ENCODE results near the gene NBAS. TPM values are rescaled to one million over a fixed set of nuclear protein-coding genes. Genes with fewer than 3 reads are reported as not detected.

The NBAS gene
- polyA plus RNA-seq, 2 of the 4 experiments (the other 2 are of a cell fraction) = 16.7 to 34.9 TPM

- TF ChIP-seq PBX3 (IDR thresholded peaks at IDR 0.05) (no peak), JUNB (IDR thresholded peaks at IDR 0.05) (no peak), TFCP2L1 (CRISPR knock-in tag; IDR thresholded peaks at IDR 0.05) (no peak)
Observed at GRCh38 chr2:15269043-15269442, 292.1 kb downstream of the NBAS start (continued).

GRCh38 chr2:15265889-15266288, 295.2 kb downstream of the NBAS start:
- WGBS (ENCODE audit: missing lambda C conversion rate) = 92% methylated on average over 3 of the region's 3 CpGs
- CTCF ChIA-PET = no interaction called here
- DNase-seq (ENCODE audit: low read depth in 1 of 2, low spot score in 1 of 2) = no peak
- FAIRE-seq = no peak
- Histone ChIP-seq H3K27ac (no peak overlapping the region), H3K9me3 (no peaks in the 10 kb centered on the region), H3K4me1 (no peaks in the 10 kb centered on the region), H3K4me2 (no peak overlapping the region), H3K4me3 (no peak overlapping the region)
- ATAC-seq = no peak
- POLR2A ChIA-PET = no interaction called here
- TF ChIP-seq HES2 (IDR thresholded peaks at IDR 0.05) = no peak
- TF ChIP-seq ZC3H11A (IDR thresholded peaks at IDR 0.05) = no peak
- TF ChIP-seq RCOR1 (IDR thresholded peaks at IDR 0.05; ENCODE audit: low read depth, low read length) = no peak
- TF ChIP-seq NPAS2 (CRISPR knock-in tag; IDR thresholded peaks at IDR 0.05; ENCODE audit: borderline replicate concordance) = no peak
- TF ChIP-seq EP300 (IDR thresholded peaks at IDR 0.05) = no peak
- no peak for TF ChIP-seq EHMT2 (IDR thresholded peaks at IDR 0.05; ENCODE audit: low read depth)
- no peak for TF ChIP-seq TFCP2L1 (CRISPR knock-in tag; IDR thresholded peaks at IDR 0.05)

GRCh38 chr2:15263976-15264685, 297.0 kb downstream of the NBAS start:
- POLR2A ChIA-PET = no interaction called here

GRCh38 chr2:15262792-15263191, 298.3 kb downstream of the NBAS start:
- H3K4me1 ChIP-seq = no peaks in the 10 kb centered on the region
- no peak for TF ChIP-seq TFCP2L1 (CRISPR knock-in tag; IDR thresholded peaks at IDR 0.05)
- TF ChIP-seq POLR2A (IDR thresholded peaks at IDR 0.05; ENCODE audit: low read length) = no peak
- TF ChIP-seq HMGXB4 (CRISPR knock-in tag; IDR thresholded peaks at IDR 0.05; ENCODE audit: borderline replicate concordance) = no peak
- TF ChIP-seq RNF2 (IDR thresholded peaks at IDR 0.05; ENCODE audit: borderline replicate concordance, low read depth) = no peak
- WGBS (ENCODE audit: missing lambda C conversion rate) = 88% methylated on average over 2 of the region's 2 CpGs
- H3K9me3 ChIP-seq = no peaks in the 10 kb centered on the region
- no peak overlapping the region for H3K4me2 ChIP-seq
- ATAC-seq (no peak), FAIRE-seq (no peak), DNase-seq (ENCODE audit: low read depth in 1 of 2, low spot score in 1 of 2) (no peak)
- CTCF ChIA-PET = interaction anchor here (0.7 kb wide), 1 partner anchor 184 kb away, joined by 3 read pairs; no protein-coding TSS in a partner anchor
- H3K4me3 ChIP-seq = no peak overlapping the region
- POLR2A ChIA-PET = no interaction called here
- no peak overlapping the region for H3K27ac ChIP-seq

More at GRCh38 chr2:15263976-15264685, 297.0 kb downstream of the NBAS start:
- DNase-seq (ENCODE audit: low read depth in 1 of 2, low spot score in 1 of 2) = no peak
- TF ChIP-seq TP53 (CRISPR knock-in tag; IDR thresholded peaks at IDR 0.05) (no peak), FOSL2 (IDR thresholded peaks at IDR 0.05) (no peak), FOSL2 (CRISPR knock-in tag; IDR thresholded peaks at IDR 0.05) (no peak), HOXA7 (CRISPR knock-in tag; IDR thresholded peaks at IDR 0.05) (no peak), CHD2 (IDR thresholded peaks at IDR 0.05; ENCODE audit: low read length, partially characterized antibody) (no peak), USF2 (IDR thresholded peaks at IDR 0.05) (no peak), MAFK (IDR thresholded peaks at IDR 0.05; ENCODE audit: partially characterized antibody) (no peak), GATA3 (IDR thresholded peaks at IDR 0.05; ENCODE audit: borderline replicate concordance) (no peak), MAZ (IDR thresholded peaks at IDR 0.05; ENCODE audit: borderline replicate concordance, low read depth, low read length) (no peak)
- no peak overlapping the region for H3K4me3 ChIP-seq
- H3K4me2 ChIP-seq = no peak overlapping the region
- no peak for FAIRE-seq
- no peaks in the 10 kb centered on the region for H3K9me3 ChIP-seq
- WGBS (ENCODE audit: missing lambda C conversion rate) = 90% methylated on average over 8 of the region's 8 CpGs
- no peaks in the 10 kb centered on the region for H3K4me1 ChIP-seq
- CTCF ChIA-PET = no interaction called here
- ATAC-seq = no peak
- no peak overlapping the region for H3K27ac ChIP-seq

All from A549 (cell line).